KOPT-K1 (cell line): ENCODE measurements around the gene FSTL4.

Experiments used
- H3K27ac ChIP-seq: fragments of 200-600 bp; sonication (generic); 2 replicates; pipeline ENCODE4 v1.5.1; 2016; ENCODE audit warnings: antibody characterized with exemption, mild to moderate bottlenecking, low read depth, low read length; ENCODE audit not compliant: poor library complexity, severe bottlenecking
- H3K36me3 ChIP-seq: fragments of 200-600 bp; sonication (generic); 2 replicates; pipeline ENCODE4 v1.5.1; 2017; ENCODE audit warnings: antibody characterized with exemption, mild to moderate bottlenecking, low read length, moderate library complexity; ENCODE audit not compliant: insufficient read depth
- H3K9me3 ChIP-seq: fragments of 200-600 bp; sonication (generic); 2 replicates; pipeline ENCODE4 v1.5.1; 2017; ENCODE audit warnings: antibody characterized with exemption, low read length, mild to moderate bottlenecking; ENCODE audit not compliant: insufficient read depth, poor library complexity, severe bottlenecking

The FSTL4 gene

DNA sequence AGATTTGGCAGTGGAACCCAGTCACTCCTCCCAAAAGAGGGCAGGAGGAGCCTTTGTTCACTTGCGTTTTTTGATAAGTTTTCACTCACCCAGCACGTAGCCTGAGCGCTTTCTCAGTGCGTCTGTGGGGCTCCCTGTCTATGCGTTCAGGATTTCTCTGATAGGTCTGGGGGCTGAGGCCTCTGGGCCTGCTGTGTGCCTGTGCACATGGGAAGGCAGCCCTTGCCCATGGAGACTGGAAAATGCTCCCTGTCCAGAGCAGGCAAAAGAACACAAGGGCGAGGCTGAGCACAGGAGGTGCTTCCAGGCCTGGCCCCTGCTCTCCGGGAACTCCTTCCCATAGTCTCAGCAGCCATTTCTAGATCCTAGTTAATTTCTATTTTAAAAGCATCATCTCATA, 249.9 kb downstream of the FSTL4 start:
- Histone ChIP-seq H3K27ac (no peak overlapping the region), H3K36me3 (no peaks in the 10 kb centered on the region), H3K9me3 (no peaks in the 10 kb centered on the region)

DNA sequence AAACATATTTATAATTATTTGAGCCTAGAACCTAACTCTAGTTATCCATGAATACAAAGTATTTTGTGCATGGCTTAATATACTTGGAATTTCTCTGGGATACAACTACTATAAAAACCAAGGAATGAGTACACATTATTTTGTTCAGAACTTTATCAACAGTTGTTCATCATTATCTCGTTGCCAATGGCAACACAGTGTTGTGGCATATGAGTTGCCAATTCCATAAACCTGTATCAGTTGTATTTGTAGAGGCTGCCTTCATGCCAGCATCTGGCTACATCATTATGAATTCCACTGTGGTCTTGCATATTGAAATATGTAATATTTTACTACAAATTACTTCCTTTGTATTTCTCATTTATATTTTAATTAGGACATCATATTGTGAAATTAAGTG, 250.4 kb downstream of the FSTL4 start:
- no peak overlapping the region for H3K27ac ChIP-seq
- no peaks in the 10 kb centered on the region for H3K36me3 ChIP-seq
- H3K9me3 ChIP-seq, result no peaks in the 10 kb centered on the region

DNA sequence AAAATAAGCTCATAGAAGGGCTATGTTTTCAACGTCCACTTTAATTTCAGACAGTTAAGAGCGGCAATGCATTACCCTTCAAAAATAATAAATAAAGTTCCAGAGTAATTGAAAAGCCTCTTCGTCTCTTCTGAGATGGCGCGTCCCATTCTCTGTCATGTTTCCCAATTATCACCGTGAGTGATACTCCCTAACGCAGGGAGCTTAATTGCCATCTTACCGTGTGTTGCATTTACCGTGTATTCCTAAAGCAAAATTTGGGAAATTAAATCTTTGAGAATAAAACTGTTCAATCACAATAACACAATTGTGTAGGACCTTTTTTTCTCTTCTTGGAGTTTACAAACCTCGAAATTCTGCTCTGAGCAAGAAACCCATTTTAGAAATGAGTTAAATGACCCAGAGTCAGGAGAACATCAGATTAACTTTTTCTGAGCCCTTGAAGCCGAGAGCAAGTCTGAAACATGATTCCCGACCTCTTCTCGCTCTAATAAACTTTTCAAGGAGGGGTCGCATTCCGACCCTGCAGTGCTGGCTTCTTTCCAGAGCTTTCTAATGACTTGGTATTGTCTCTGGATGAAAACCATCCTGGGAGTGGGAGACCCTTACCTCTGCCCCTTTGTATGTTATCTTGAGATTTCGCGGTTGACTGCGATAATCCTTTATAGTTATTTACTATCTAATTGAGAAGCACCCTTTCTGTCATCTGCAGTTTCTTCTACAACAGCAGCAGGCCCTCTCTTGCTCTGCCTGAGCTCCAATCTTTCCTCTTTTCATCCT, 251.5 kb downstream of the FSTL4 start:
- no peaks in the 10 kb centered on the region for H3K36me3 ChIP-seq
- no peaks in the 10 kb centered on the region for H3K9me3 ChIP-seq
- no peak overlapping the region for H3K27ac ChIP-seq

DNA sequence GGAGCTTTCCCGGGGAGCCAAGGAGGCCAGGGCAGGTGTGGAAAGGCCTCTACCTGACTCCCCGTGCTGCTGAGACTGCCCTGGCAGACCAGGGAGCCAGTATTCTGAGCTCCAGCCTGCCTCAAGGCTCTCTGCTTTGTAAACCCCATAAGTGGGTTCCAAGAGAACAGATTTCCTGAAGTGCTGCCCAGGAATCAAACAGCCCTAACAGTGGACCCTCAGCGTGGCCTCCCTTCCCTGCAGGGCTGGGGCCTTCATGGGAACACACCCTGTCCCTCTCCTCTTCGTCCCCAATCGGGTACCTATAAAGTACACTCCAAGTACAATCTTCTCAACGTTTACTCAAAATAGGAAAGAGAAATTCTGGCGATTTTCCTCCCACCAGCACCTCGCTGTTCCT, 252.5 kb downstream of the FSTL4 start:
- Histone ChIP-seq H3K9me3 (no peaks in the 10 kb centered on the region), H3K27ac (no peak overlapping the region), H3K36me3 (no peaks in the 10 kb centered on the region)

DNA sequence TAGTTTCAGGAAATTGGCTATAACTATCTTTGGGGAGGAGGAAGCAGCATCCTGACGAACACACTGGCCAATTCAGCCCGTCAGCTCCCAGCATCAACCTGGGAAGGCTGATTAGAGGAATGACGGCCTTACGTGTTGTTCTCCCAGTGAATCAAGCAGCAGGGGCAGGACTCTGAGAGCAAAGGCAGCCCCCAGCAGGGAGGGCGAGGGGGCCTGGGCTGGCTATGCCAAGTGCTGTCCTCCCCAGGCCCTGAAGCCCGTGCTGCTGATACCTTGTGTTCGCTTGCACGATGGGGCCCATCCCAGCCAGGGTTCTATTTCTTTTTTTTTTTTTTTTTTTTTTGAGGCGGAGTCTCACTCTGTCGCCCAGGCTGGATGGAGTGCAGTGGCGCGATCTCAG, 254.1 kb downstream of the FSTL4 start:
- Histone ChIP-seq H3K9me3 (no peaks in the 10 kb centered on the region), H3K36me3 (no peaks in the 10 kb centered on the region), H3K27ac (no peak overlapping the region)

GRCh38 chr5:133357758-133358157, 254.6 kb downstream of the FSTL4 start:
- Histone ChIP-seq H3K9me3 (no peaks in the 10 kb centered on the region), H3K36me3 (no peaks in the 10 kb centered on the region), H3K27ac (no peak overlapping the region)

DNA sequence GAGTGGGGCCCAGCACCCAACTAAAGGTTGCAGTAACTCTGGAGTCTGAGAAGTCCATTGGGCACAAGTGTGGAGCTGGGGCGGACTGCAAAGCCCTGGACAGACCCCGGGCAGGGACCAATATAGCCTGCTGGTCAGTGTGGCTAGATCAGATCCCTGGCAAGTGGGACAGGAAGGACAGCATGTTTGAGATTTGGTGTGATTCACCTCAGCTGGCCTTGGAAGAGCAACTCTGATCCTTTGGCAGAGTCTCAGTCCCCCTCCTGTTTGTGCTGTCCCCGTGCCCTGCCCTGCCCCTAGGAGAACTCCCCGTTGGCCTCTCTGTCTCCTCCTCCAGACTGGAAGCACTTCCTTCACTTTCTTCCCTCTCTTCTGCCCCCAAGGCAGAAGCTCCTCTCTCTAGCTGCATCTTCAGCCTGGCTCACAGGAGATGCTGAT, 255.3 kb downstream of the FSTL4 start:
- no peaks in the 10 kb centered on the region for H3K36me3 ChIP-seq
- no peaks in the 10 kb centered on the region for H3K9me3 ChIP-seq
- no peak overlapping the region for H3K27ac ChIP-seq

DNA sequence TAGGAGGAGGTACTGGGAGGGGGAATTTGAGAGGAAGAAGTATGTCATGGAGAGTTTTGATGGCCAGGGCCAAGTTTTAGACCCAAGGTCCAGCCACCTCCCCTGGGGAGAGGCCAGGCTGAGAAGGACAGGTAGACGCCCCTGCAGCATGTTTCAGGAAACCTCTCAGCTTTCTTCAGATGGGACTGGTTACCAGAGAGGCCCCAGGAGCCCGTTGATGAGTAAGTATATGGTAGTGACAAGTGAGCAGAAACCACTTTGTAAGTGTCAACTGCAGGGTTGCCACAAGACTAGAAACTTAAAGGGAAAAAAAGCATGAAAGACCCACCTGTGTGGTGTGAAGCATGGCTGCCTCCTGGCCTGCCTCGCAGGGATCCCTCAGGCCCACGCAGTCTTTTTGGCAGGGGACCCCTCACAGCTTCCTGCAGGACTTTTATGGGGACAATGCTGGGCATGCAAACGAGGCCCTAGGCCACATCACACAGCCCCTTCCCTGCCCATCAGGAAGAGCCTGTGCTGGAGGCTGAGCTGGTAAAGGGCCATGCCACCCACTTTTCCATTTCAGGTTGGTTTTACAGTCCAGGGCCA, 255.9 kb downstream of the FSTL4 start:
- H3K36me3 ChIP-seq, result no peaks in the 10 kb centered on the region

DNA sequence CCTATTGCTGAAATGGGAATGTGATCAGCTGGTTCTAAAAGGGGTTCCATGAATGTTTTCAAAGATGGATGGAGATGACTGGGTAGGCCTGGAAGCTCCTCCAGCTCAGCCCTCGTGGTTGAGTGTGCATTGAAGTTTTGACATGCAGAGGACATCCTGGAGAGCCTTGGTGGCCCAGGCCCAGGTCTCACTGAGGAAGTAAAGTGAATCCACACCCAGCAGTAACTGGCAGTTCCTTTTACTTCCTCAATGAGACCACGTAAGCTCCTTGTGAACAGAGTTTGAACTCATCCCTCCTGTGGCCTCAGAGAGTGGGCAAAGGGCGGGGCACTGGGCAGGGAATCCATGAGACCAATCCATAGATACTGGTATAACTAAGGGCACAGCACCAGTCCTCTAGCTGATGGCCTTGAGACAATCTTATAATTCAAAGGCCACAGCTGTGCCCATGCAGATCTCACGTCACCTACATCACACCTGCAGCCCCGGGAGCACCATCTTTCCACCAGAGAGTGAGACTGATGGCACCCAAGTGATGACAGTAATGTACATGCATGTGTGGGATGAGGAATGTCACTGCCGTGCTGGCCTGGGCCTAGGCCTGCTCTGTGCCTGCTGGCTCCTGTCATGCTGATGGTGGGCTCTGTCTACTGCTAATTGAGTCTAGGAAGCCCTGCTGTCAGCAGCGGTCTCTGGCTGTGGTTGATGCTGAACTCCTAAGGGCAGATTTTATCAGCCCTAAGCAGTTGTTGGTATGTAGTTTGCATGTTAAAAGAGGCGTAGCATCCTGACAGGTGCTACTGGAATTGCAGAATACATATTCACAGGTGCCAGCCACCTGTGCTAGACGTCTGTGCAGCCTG, 257.8 kb downstream of the FSTL4 start:
- Histone ChIP-seq H3K27ac (no peak overlapping the region), H3K36me3 (no peaks in the 10 kb centered on the region), H3K9me3 (no peaks in the 10 kb centered on the region)

More for the DNA sequence above, 255.9 kb downstream of the FSTL4 start:
- no peak overlapping the region for H3K27ac ChIP-seq
- H3K9me3 ChIP-seq, result no peaks in the 10 kb centered on the region

DNA sequence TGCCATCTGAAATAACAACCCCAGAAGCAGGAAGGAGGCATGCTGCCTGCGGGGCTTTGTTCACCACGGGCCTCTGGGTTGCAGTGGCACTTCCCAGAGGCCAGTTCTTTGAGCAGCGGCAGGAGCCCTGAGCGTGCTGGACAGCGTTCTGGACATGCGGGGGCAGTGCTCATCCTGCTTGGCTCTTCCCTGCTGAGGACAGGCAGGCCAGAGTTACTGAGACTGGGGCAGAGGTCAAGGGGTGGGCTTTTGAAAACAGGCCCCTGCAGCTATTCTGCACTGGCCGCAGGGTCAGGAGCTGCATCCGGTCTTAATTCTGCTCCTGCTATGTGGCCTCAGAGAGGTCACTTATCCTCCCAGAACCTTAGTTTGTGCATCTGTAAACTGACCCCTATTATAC, 258.6 kb downstream of the FSTL4 start:
- Histone ChIP-seq H3K36me3 (no peaks in the 10 kb centered on the region), H3K27ac (no peak overlapping the region), H3K9me3 (no peaks in the 10 kb centered on the region)

GRCh38 chr5:133348406-133348805, 263.9 kb downstream of the FSTL4 start:
- no peaks in the 10 kb centered on the region for H3K9me3 ChIP-seq
- H3K27ac ChIP-seq, result no peak overlapping the region
- no peaks in the 10 kb centered on the region for H3K36me3 ChIP-seq

GRCh38 chr5:133347039-133347438, 265.3 kb downstream of the FSTL4 start:
- no peaks in the 10 kb centered on the region for H3K9me3 ChIP-seq
- H3K27ac ChIP-seq, result no peak overlapping the region
- H3K36me3 ChIP-seq, result no peaks in the 10 kb centered on the region

- Histone ChIP-seq H3K27ac (no peak overlapping the region), H3K36me3 (no peaks in the 10 kb centered on the region), H3K9me3 (no peaks in the 10 kb centered on the region)
Observed at GRCh38 chr5:133344266-133344665, 268.1 kb downstream of the FSTL4 start.

- Histone ChIP-seq H3K9me3 (no peaks in the 10 kb centered on the region), H3K36me3 (no peaks in the 10 kb centered on the region), H3K27ac (no peak overlapping the region)
Observed at GRCh38 chr5:133343196-133343595, 269.1 kb downstream of the FSTL4 start.

DNA sequence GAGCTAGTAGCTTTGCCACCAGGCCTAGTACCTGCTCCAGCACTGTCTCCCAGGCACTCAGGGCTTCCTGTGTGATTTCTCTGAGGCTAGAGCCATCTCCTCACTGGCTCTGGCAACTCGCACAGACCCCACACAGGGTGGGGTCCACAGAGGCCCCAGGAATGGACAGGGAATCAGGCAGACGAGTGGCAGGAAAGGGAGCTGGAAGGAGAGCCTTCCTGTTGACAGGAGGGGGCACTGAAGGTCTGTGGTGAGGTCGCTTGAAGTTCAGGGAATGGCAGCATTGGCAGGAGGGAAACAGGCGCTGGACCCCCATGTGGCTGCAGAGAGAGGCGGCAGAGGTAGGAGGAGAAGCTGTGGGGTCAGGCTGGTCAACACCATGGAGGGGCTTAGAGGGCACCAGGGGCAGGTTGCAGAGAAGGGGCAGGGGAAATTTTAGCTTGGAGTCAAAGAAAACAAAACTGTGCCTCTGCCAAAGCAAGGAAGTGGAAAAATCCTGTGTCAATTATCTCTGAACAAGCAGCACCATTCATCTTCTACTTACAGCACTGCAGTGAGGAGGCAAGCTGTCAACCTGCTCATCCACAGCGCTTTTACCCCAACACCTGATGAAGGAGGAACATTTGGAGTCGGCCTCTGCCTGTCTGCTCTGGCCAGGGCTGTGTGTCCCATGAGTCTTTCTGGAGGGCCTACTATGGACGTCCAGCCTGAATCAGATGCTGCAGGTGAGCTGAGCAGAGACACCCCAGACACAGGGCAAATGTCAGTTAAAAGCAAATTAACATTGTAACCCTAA, 270.2 kb downstream of the FSTL4 start:
- H3K9me3 ChIP-seq, result no peaks in the 10 kb centered on the region
- no peak overlapping the region for H3K27ac ChIP-seq
- no peaks in the 10 kb centered on the region for H3K36me3 ChIP-seq
